ENCODE results near the gene HMGCS2. TPM values are rescaled to one million over a fixed set of nuclear protein-coding genes. Genes with fewer than 3 reads are reported as not detected.

Gene HMGCS2
- total and polyA plus RNA-seq, 2 donors from 2014 or later: 3.9 to 163 TPM

DNA sequence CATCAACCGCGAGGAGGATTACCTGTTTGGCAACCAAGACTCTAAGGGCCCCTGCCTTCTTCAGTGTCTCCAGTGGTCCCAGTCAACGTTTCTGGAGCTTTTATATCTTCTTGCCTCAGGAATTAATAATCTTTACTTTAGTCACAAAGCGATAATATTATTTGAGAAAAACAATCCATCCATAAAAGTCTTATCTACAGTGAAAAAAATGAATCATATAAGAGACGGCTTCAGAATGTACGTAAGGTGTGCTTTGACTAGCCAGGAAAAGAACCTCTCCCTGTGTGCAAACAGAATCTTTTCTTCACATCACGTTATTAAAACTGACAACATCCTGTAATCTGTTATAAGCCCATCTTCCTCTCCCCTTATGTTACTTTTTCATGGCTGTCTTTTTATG, 42.7 kb upstream of the HMGCS2 start, which contains the start of gene REG4:
Gene REG4 (minus strand): TSS at position 74 of the 400 bp plus-strand sequence. CDS start 2,691 bp downstream, outside the sequence.
- no peaks in the 10 kb centered on the region for H3K4me1 ChIP-seq (ENCODE audit: control insufficient read depth in 2 of 3, insufficient read depth in 2 of 3, low read depth in 1 of 3, low read length in 3 of 3)
- DNase-seq (no peak), FAIRE-seq (no peak)
- no peaks in the 10 kb centered on the region for H3K9me3 ChIP-seq (ENCODE audit: control insufficient read depth in 2 of 3, insufficient read depth in 1 of 3, low read length in 3 of 3)
- intact Hi-C loops (cut with DNase I): no loop called here
- TF ChIP-seq CTCF (IDR thresholded peaks at IDR 0.05; ENCODE audit: borderline replicate concordance, extremely low read depth, insufficient read depth): no peak
- no peaks in the 10 kb centered on the region for H3K27me3 ChIP-seq (ENCODE audit: control insufficient read depth, insufficient read depth, low read length)
- H3K36me3 ChIP-seq (ENCODE audit: control insufficient read depth in 2 of 3, insufficient read depth in 3 of 3, low read length in 3 of 3): no peaks in the 10 kb centered on the region
- no peak within 1 kb of the TSS for H3K9ac ChIP-seq (ENCODE audit: low read length in 3 of 3)
- no peak within 1 kb of the TSS for H3K4me3 ChIP-seq (ENCODE audit: low read length in 3 of 3)
- no peak within 1 kb of the TSS for H3K27ac ChIP-seq (ENCODE audit: low read depth in 2 of 2, low read length in 2 of 2)

DNA sequence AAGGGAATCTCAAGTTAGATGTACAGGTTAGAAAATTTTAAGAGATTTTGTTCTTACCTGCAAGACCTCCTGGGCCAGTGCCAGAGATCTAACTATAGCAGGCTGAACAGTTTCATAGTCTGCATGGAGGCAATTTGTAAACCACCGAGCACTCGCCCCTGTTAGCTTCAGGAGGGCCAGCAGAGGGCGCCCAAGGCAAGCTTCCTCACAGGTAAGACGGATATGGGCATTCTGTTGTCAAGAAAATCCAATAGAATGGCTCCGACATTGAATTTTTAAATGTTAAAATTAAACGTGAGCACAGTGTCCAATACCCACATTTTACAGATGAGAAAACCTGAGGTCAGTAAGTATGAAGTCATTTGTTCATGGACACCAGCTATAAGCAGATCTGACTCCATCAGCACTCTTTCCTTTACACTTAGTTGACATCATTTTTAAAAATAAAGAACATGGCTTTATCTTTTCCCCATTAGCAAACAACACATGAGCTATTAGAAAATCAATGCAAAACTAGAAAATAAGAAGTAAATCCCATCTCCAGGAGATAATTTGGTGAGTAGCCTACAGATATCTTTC, 40.4 kb upstream of the HMGCS2 start:
- DNase-seq (peak; percentile 77 to 89 (median 82)), FAIRE-seq (no peak)
- Histone ChIP-seq H3K9me3 (ENCODE audit: control insufficient read depth in 2 of 3, insufficient read depth in 1 of 3, low read length in 3 of 3) (no peaks in the 10 kb centered on the region), H3K36me3 (ENCODE audit: control insufficient read depth in 2 of 3, insufficient read depth in 3 of 3, low read length in 3 of 3) (no peaks in the 10 kb centered on the region), H3K4me3 (ENCODE audit: low read length in 3 of 3) (no peak overlapping the region), H3K27me3 (ENCODE audit: control insufficient read depth, insufficient read depth, low read length) (no peaks in the 10 kb centered on the region), H3K4me1 (ENCODE audit: control insufficient read depth in 2 of 3, insufficient read depth in 2 of 3, low read depth in 1 of 3, low read length in 3 of 3) (no peaks in the 10 kb centered on the region), H3K9ac (ENCODE audit: low read length in 3 of 3) (no peak overlapping the region), H3K27ac (ENCODE audit: low read depth in 2 of 2, low read length in 2 of 2) (no peak overlapping the region)
- intact Hi-C loops (cut with DNase I): no loop called here
- peak; percentile 79 for TF ChIP-seq CTCF (IDR thresholded peaks at IDR 0.05; ENCODE audit: borderline replicate concordance, extremely low read depth, insufficient read depth)

GRCh38 chr1:119808491-119808890, 39.8 kb upstream of the HMGCS2 start:
- TF ChIP-seq CTCF (IDR thresholded peaks at IDR 0.05; ENCODE audit: borderline replicate concordance, extremely low read depth, insufficient read depth): no peak
- Histone ChIP-seq H3K4me1 (ENCODE audit: control insufficient read depth in 2 of 3, insufficient read depth in 2 of 3, low read depth in 1 of 3, low read length in 3 of 3) (no peaks in the 10 kb centered on the region), H3K36me3 (ENCODE audit: control insufficient read depth in 2 of 3, insufficient read depth in 3 of 3, low read length in 3 of 3) (no peaks in the 10 kb centered on the region), H3K27ac (ENCODE audit: low read depth in 2 of 2, low read length in 2 of 2) (no peak overlapping the region), H3K27me3 (ENCODE audit: control insufficient read depth, insufficient read depth, low read length) (no peaks in the 10 kb centered on the region), H3K9me3 (ENCODE audit: control insufficient read depth in 2 of 3, insufficient read depth in 1 of 3, low read length in 3 of 3) (no peaks in the 10 kb centered on the region), H3K9ac (ENCODE audit: low read length in 3 of 3) (no peak overlapping the region), H3K4me3 (ENCODE audit: low read length in 3 of 3) (no peak overlapping the region)
- DNase-seq (no peak), FAIRE-seq (no peak)
- intact Hi-C loops (cut with DNase I): no loop called here

- TF ChIP-seq CTCF (IDR thresholded peaks at IDR 0.05; ENCODE audit: borderline replicate concordance, extremely low read depth, insufficient read depth): no peak
Measured at GRCh38 chr1:119806489-119806888, 37.8 kb upstream of the HMGCS2 start.

More at GRCh38 chr1:119806489-119806888, 37.8 kb upstream of the HMGCS2 start:
- H3K27ac ChIP-seq (ENCODE audit: low read depth in 2 of 2, low read length in 2 of 2): no peak overlapping the region
- DNase-seq (no peak), FAIRE-seq (no peak)
- no peaks in the 10 kb centered on the region for H3K9me3 ChIP-seq (ENCODE audit: control insufficient read depth in 2 of 3, insufficient read depth in 1 of 3, low read length in 3 of 3)
- H3K4me1 ChIP-seq (ENCODE audit: control insufficient read depth in 2 of 3, insufficient read depth in 2 of 3, low read depth in 1 of 3, low read length in 3 of 3): no peaks in the 10 kb centered on the region
- H3K27me3 ChIP-seq (ENCODE audit: control insufficient read depth, insufficient read depth, low read length): no peaks in the 10 kb centered on the region
- H3K4me3 ChIP-seq (ENCODE audit: low read length in 3 of 3): no peak overlapping the region
- no peak overlapping the region for H3K9ac ChIP-seq (ENCODE audit: low read length in 3 of 3)
- intact Hi-C loops (cut with DNase I): no loop called here
- H3K36me3 ChIP-seq (ENCODE audit: control insufficient read depth in 2 of 3, insufficient read depth in 3 of 3, low read length in 3 of 3): no peaks in the 10 kb centered on the region
